ENCODE measurements around the gene MLIP.

MLIP gene

GRCh38 chr6:54095723-54096122 is 15.5 kb upstream of the MLIP start:
- in situ Hi-C loops (cut with MboI; ENCODE audit: low pct_unique_long_range_greater_than_20kb, low sequenced_read_pairs, unreplicated experiment), result no loop called here
- no peak for DNase-seq (ENCODE audit: low spot score)
- no peak for TF ChIP-seq CTCF (IDR thresholded peaks at IDR 0.05; ENCODE audit: extremely low read depth, insufficient read depth, missing control alignments)

- DNase-seq (ENCODE audit: low spot score), result no peak
- no peak for TF ChIP-seq CTCF (IDR thresholded peaks at IDR 0.05; ENCODE audit: extremely low read depth, insufficient read depth, missing control alignments)
- in situ Hi-C loops (cut with MboI; ENCODE audit: low pct_unique_long_range_greater_than_20kb, low sequenced_read_pairs, unreplicated experiment), result no loop called here
These were observed 14.4 kb upstream of the MLIP start for GRCh38 chr6:54096811-54097210.

- no peak for DNase-seq (ENCODE audit: low spot score)
- in situ Hi-C loops (cut with MboI; ENCODE audit: low pct_unique_long_range_greater_than_20kb, low sequenced_read_pairs, unreplicated experiment), result no loop called here
- TF ChIP-seq CTCF (IDR thresholded peaks at IDR 0.05; ENCODE audit: extremely low read depth, insufficient read depth, missing control alignments), result no peak
These were observed 13.5 kb upstream of the MLIP start for GRCh38 chr6:54097753-54098152.

- no peak for DNase-seq (ENCODE audit: low spot score)
- no peak for TF ChIP-seq CTCF (IDR thresholded peaks at IDR 0.05; ENCODE audit: extremely low read depth, insufficient read depth, missing control alignments)
- in situ Hi-C loops (cut with MboI; ENCODE audit: low pct_unique_long_range_greater_than_20kb, low sequenced_read_pairs, unreplicated experiment), result no loop called here
These were observed 12.7 kb upstream of the MLIP start for GRCh38 chr6:54098450-54099044.

GRCh38 chr6:54099225-54099624 is 12.0 kb upstream of the MLIP start:
- no peak for TF ChIP-seq CTCF (IDR thresholded peaks at IDR 0.05; ENCODE audit: extremely low read depth, insufficient read depth, missing control alignments)
- in situ Hi-C loops (cut with MboI; ENCODE audit: low pct_unique_long_range_greater_than_20kb, low sequenced_read_pairs, unreplicated experiment), result no loop called here
- no peak for DNase-seq (ENCODE audit: low spot score)

- in situ Hi-C loops (cut with MboI; ENCODE audit: low pct_unique_long_range_greater_than_20kb, low sequenced_read_pairs, unreplicated experiment), result no loop called here
- TF ChIP-seq CTCF (IDR thresholded peaks at IDR 0.05; ENCODE audit: extremely low read depth, insufficient read depth, missing control alignments), result no peak
- DNase-seq (ENCODE audit: low spot score), result no peak
These were observed 10.7 kb upstream of the MLIP start for GRCh38 chr6:54100411-54101006.

Measured in GM13977 (cell line).